HFFc6 (cell line): ENCODE measurements around the gene PGM3. TPM values are rescaled to one million over a fixed set of nuclear protein-coding genes. Genes with fewer than 3 reads are reported as not detected.

Source experiments
- DNase-seq: peaks from one replicate; pipeline ENCODE4 v3.0.0-alpha.2; 2018
- H3K27ac Mint-ChIP-seq: 2 replicates; pipeline ENCODE4 v1.8.0; 2020; ENCODE audit warnings: mild to moderate bottlenecking, mixed read lengths
- H3K27me3 Mint-ChIP-seq: 2 replicates; pipeline ENCODE4 v1.8.0; 2021; ENCODE audit warnings: mild to moderate bottlenecking, moderate library complexity, mixed read lengths; ENCODE audit not compliant: insufficient read depth
- H3K36me3 Mint-ChIP-seq: 2 replicates; pipeline ENCODE4 v1.8.0; 2021; ENCODE audit warnings: low read depth, mixed read lengths
- H3K4me1 Mint-ChIP-seq: 2 replicates; pipeline ENCODE4 v1.8.0; 2020; ENCODE audit warnings: low read depth, mixed read lengths
- H3K4me3 Mint-ChIP-seq: 2 replicates; pipeline ENCODE4 v1.8.0; 2020; ENCODE audit warnings: mild to moderate bottlenecking, moderate library complexity, mixed read lengths
- H3K9me3 Mint-ChIP-seq: 2 replicates; pipeline ENCODE4 v1.8.0; 2020; ENCODE audit warnings: mild to moderate bottlenecking, mixed read lengths
- CTCF ChIP-seq: fragments of 200-600 bp; sonication (generic); IDR thresholded peaks from 2 replicates; pipeline ENCODE4 v1.5.0; 2021; ENCODE audit warnings: antibody characterized with exemption, mild to moderate bottlenecking
- total RNA-seq, 6 experiments: library from RNA; stranded (reverse); fragmentation: NEBNext Ultra II Directional; extraction: Animal tissue kit (Norgen Biotek cat#: 25700); gene quantifications; 2 replicates in 1 of 6; 3 replicates in 5 of 6; pipeline ENCODE4 v1.2.3, GENCODE V29; 2021

PGM3 gene
- total RNA-seq, 6 experiments from 2014 or later = 97.4 to 103 (median 98.6) TPM

GRCh38 chr6:83151114-83151513 is 42.0 kb downstream of the PGM3 start:
- no peaks in the 10 kb centered on the region; the same call in 1 of the 2 replicates for H3K27me3 Mint-ChIP-seq
- H3K4me1 Mint-ChIP-seq = peaks cover 10% of the 10 kb centered on the region
- no peak overlapping the region for H3K4me3 Mint-ChIP-seq
- H3K36me3 Mint-ChIP-seq = no peaks in the 10 kb centered on the region; the same call in 1 of the 2 replicates
- no peak for TF ChIP-seq CTCF
- no peak overlapping the region for H3K27ac Mint-ChIP-seq
- no peaks in the 10 kb centered on the region for H3K9me3 Mint-ChIP-seq
- DNase-seq = peak; percentile 12

GRCh38 chr6:83138758-83139157 is 54.3 kb downstream of the PGM3 start:
- no peaks in the 10 kb centered on the region for H3K27me3 Mint-ChIP-seq
- H3K9me3 Mint-ChIP-seq = no peaks in the 10 kb centered on the region
- H3K36me3 Mint-ChIP-seq = peaks cover 33% of the 10 kb centered on the region
- H3K4me1 Mint-ChIP-seq = peaks cover 14% of the 10 kb centered on the region; the same call in 1 of the 2 replicates
- no peak overlapping the region for H3K27ac Mint-ChIP-seq
- no peak overlapping the region for H3K4me3 Mint-ChIP-seq
- no peak for DNase-seq
- TF ChIP-seq CTCF = no peak

GRCh38 chr6:83138118-83138722 is 54.8 kb downstream of the PGM3 start:
- peaks cover 14% of the 10 kb centered on the region; the same call in 1 of the 2 replicates for H3K4me1 Mint-ChIP-seq
- no peaks in the 10 kb centered on the region for H3K9me3 Mint-ChIP-seq
- TF ChIP-seq CTCF = no peak
- no peak overlapping the region for H3K4me3 Mint-ChIP-seq
- no peak for DNase-seq
- H3K36me3 Mint-ChIP-seq = peaks cover 29% of the 10 kb centered on the region
- H3K27me3 Mint-ChIP-seq = no peaks in the 10 kb centered on the region
- H3K27ac Mint-ChIP-seq = no peak overlapping the region

GRCh38 chr6:83132121-83132520 is 60.9 kb downstream of the PGM3 start:
- no peak for DNase-seq
- Mint-ChIP-seq H3K4me1 (peaks cover 23% of the 10 kb centered on the region), H3K27me3 (no peaks in the 10 kb centered on the region), H3K36me3 (peaks cover 37% of the 10 kb centered on the region), H3K4me3 (no peak overlapping the region), H3K9me3 (no peaks in the 10 kb centered on the region), H3K27ac (no peak overlapping the region)
- no peak for TF ChIP-seq CTCF

- Mint-ChIP-seq H3K4me3 (no peak overlapping the region), H3K27ac (peak overlapping the region; percentile 24), H3K4me1 (peaks cover 39% of the 10 kb centered on the region), H3K9me3 (no peaks in the 10 kb centered on the region), H3K36me3 (peaks cover 50% of the 10 kb centered on the region), H3K27me3 (peaks cover 2% of the 10 kb centered on the region; the same call in 1 of the 2 replicates)
- no peak for TF ChIP-seq CTCF
- DNase-seq = peak; percentile 13
These were observed 65.1 kb downstream of the PGM3 start for GRCh38 chr6:83127976-83128375.
